RWPE2 (cell line): ENCODE results near the gene EBF4.

Source experiments
- ATAC-seq: fragments of 200-7000 bp; cut with Tn5 transposase; 3 replicates; pipeline ENCODE4 v1.9.1; 2021; ENCODE audit warnings: low read depth
- DNase-seq: peaks from one replicate; pipeline ENCODE4 v3.0.0-alpha.2; 2020; ENCODE audit warnings: low spot score
- H3K27ac ChIP-seq: fragments of 450-650 bp; 2 replicates; pipeline ENCODE4 v1.5.1; 2017; ENCODE audit warnings: mild to moderate bottlenecking; ENCODE audit not compliant: poor library complexity, severe bottlenecking
- H3K27me3 ChIP-seq: fragments of 250-450 bp; sonication (Bioruptor Pico); 2 replicates; pipeline ENCODE4 v1.5.1; 2021; ENCODE audit warnings: mild to moderate bottlenecking, moderate library complexity; ENCODE audit not compliant: insufficient read depth, poor library complexity, severe bottlenecking
- H3K36me3 ChIP-seq: fragments of 250-450 bp; sonication (Bioruptor Pico); 2 replicates; pipeline ENCODE4 v1.5.1; 2020; ENCODE audit warnings: low read depth, mild to moderate bottlenecking, moderate library complexity
- H3K4me1 ChIP-seq: fragments of 250-450 bp; sonication (Bioruptor Pico); 2 replicates; pipeline ENCODE4 v1.5.1; 2021; ENCODE audit warnings: mild to moderate bottlenecking, moderate library complexity; ENCODE audit not compliant: insufficient read depth, poor library complexity, severe bottlenecking
- H3K4me3 ChIP-seq: fragments of 250-450 bp; sonication (Bioruptor Pico); 2 replicates; pipeline ENCODE4 v1.5.1; 2021; ENCODE audit warnings: mild to moderate bottlenecking, moderate library complexity; ENCODE audit not compliant: severe bottlenecking
- H3K9me3 ChIP-seq: fragments of 250-450 bp; sonication (Bioruptor Pico); 2 replicates; pipeline ENCODE4 v1.5.1; 2021; ENCODE audit warnings: mild to moderate bottlenecking, moderate library complexity; ENCODE audit not compliant: severe bottlenecking
- CTCF ChIP-seq: fragments of 450-650 bp; IDR thresholded peaks from one replicate; pipeline ENCODE4 v1.5.1; 2017; ENCODE audit warnings: mild to moderate bottlenecking, moderate library complexity; ENCODE audit not compliant: poor library complexity, severe bottlenecking

Gene EBF4

GRCh38 chr20:2659547-2659946 is 33.0 kb upstream of the EBF4 start:
- H3K27me3 ChIP-seq, result no peaks in the 10 kb centered on the region
- DNase-seq (no peak), ATAC-seq (no peak; the same call in 2 of the 3 replicates)
- H3K4me3 ChIP-seq, result no peak overlapping the region
- no peak for TF ChIP-seq CTCF
- no peak overlapping the region for H3K27ac ChIP-seq
- H3K36me3 ChIP-seq, result peaks cover 69% of the 10 kb centered on the region
- no peaks in the 10 kb centered on the region for H3K4me1 ChIP-seq
- H3K9me3 ChIP-seq, result no peaks in the 10 kb centered on the region

GRCh38 chr20:2663364-2663886 is 29.2 kb upstream of the EBF4 start:
- no peak for TF ChIP-seq CTCF
- no peaks in the 10 kb centered on the region for H3K4me1 ChIP-seq
- no peaks in the 10 kb centered on the region for H3K9me3 ChIP-seq
- no peak for ATAC-seq
- peak overlapping the region; percentile 65 for H3K27ac ChIP-seq
- no peaks in the 10 kb centered on the region for H3K27me3 ChIP-seq
- H3K36me3 ChIP-seq, result peaks cover 31% of the 10 kb centered on the region
- DNase-seq, result no peak
- peak overlapping the region; percentile 53 for H3K4me3 ChIP-seq

GRCh38 chr20:2663887-2664719 is 28.5 kb upstream of the EBF4 start, which contains the start of gene IDH3B:
TSS of gene IDH3B (minus strand) at chr20:2664216. CDS start at chr20:2664188, 28 bp downstream.
- ATAC-seq, result peak; percentile 91
- Histone ChIP-seq H3K36me3 (peaks cover 28% of the 10 kb centered on the region), H3K9me3 (no peaks in the 10 kb centered on the region), H3K27ac (peak within 1 kb of the TSS; percentile 65), H3K4me3 (peak within 1 kb of the TSS; percentile 53), H3K4me1 (no peaks in the 10 kb centered on the region), H3K27me3 (no peaks in the 10 kb centered on the region)
- no peak for TF ChIP-seq CTCF
- peak; percentile 86 for DNase-seq

GRCh38 chr20:2671977-2672376 is 20.6 kb upstream of the EBF4 start:
- Histone ChIP-seq H3K9me3 (no peaks in the 10 kb centered on the region), H3K36me3 (no peaks in the 10 kb centered on the region), H3K4me1 (no peaks in the 10 kb centered on the region), H3K27ac (no peak overlapping the region), H3K27me3 (no peaks in the 10 kb centered on the region), H3K4me3 (no peak overlapping the region)
- ATAC-seq (no peak), DNase-seq (no peak)
- TF ChIP-seq CTCF, result peak; percentile 21

GRCh38 chr20:2672446-2672845 is 20.1 kb upstream of the EBF4 start:
- no peaks in the 10 kb centered on the region for H3K36me3 ChIP-seq
- no peak overlapping the region for H3K4me3 ChIP-seq
- no peak for TF ChIP-seq CTCF
- no peaks in the 10 kb centered on the region for H3K27me3 ChIP-seq
- DNase-seq (no peak), ATAC-seq (no peak)
- no peak overlapping the region for H3K27ac ChIP-seq
- no peaks in the 10 kb centered on the region for H3K4me1 ChIP-seq
- H3K9me3 ChIP-seq, result no peaks in the 10 kb centered on the region
